ENCODE measurements around the gene TECR.
"Not testable (repeated sequence)": the region's sequence is repeated elsewhere in the genome, so short reads cannot be mapped to it uniquely, and the experiment has no call there.

TECR gene

DNA sequence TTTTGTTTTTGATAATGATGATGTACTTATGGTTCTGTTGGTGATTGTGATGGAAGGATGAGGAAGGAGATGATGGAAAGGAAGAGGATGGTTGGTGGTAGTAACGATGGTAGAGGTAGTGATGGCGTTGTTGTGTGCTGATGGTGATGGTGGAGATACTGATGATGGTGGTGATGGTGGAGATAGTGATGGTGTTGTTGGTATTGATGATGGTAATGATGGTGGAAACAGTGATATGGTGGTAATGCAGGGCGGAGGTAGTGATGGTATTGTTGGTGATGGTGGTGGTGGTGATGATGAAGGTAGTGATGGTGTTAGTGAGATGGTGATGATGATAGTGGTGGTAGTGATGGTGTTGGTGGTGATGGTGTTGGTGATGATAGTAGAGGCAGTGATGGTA lies 66.2 kb downstream of the TECR start:
- TF ChIP-seq POLR2A (IDR thresholded peaks at IDR 0.05; ENCODE audit: low read depth, low read length), result no peak
- FAIRE-seq (no peak), DNase-seq (ENCODE audit: insufficient read length, low spot score) (no peak)

GRCh38 chr19:14599548-14600147 lies 70.3 kb downstream of the TECR start:
- TF ChIP-seq POLR2A (IDR thresholded peaks at IDR 0.05; ENCODE audit: low read depth, low read length), result no peak
- FAIRE-seq (no peak), DNase-seq (ENCODE audit: insufficient read length, low spot score) (no peak)

- no peak for TF ChIP-seq POLR2A (IDR thresholded peaks at IDR 0.05; ENCODE audit: low read depth, low read length)
- DNase-seq (ENCODE audit: insufficient read length, low spot score), result no peak
- FAIRE-seq, result no peak
Observed at GRCh38 chr19:14603990-14604387, 74.6 kb downstream of the TECR start.

- no peak for TF ChIP-seq POLR2A (IDR thresholded peaks at IDR 0.05; ENCODE audit: low read depth, low read length)
- no peak for DNase-seq (ENCODE audit: insufficient read length, low spot score)
- no peak for FAIRE-seq
Observed at GRCh38 chr19:14606627-14607026, 77.2 kb downstream of the TECR start.

DNA sequence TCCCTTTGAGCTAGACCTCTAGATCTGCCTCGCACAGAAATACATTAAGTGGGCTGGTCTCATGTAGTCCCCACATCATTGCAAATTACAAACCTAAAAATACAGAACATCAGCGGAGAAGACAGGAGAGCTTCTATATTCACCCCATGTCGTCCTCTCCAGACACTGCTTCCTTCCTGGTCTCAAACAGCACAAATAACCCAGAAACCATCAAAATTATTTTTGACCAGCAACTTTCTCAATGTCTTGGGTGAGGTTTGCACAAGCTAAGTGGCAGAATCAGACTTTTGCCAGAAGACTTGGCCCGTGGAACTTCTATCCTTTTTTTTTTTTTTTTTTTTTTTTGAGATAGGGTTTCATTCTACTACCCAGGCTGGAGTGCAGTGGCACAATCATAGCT lies 81.7 kb downstream of the TECR start:
- no peak for FAIRE-seq
- TF ChIP-seq POLR2A (IDR thresholded peaks at IDR 0.05; ENCODE audit: low read depth, low read length), result no peak
- no peak for DNase-seq (ENCODE audit: insufficient read length, low spot score)

DNA sequence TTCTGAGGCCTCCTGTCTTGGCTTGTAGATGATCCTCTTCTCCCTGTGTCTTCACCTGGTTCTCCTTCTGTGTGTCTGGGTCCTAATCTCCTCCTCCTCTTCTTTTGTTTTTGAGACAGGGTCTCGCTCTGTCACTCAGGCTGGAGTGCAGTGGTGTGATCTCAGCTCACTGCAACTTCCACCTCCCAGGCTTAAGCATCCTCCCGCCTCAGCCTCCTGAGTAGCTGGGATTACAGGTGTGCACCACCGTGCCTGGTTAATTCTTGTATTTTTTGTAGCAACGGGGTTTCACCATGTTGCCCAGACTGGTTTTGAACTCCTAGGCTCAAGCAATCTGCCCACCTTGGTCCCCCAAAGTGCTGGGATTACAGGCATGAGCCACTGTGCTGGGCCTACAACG lies 82.8 kb downstream of the TECR start:
- DNase-seq (ENCODE audit: insufficient read length, low spot score); FAIRE-seq: not testable (repeated sequence)

- FAIRE-seq, result no peak
- DNase-seq (ENCODE audit: insufficient read length, low spot score), result no peak
- no peak for TF ChIP-seq POLR2A (IDR thresholded peaks at IDR 0.05; ENCODE audit: low read depth, low read length)
Observed at GRCh38 chr19:14612657-14613056, 83.3 kb downstream of the TECR start.

- FAIRE-seq; DNase-seq (ENCODE audit: insufficient read length, low spot score): not testable (repeated sequence)
Observed at GRCh38 chr19:14613399-14614098, 84.2 kb downstream of the TECR start.

GRCh38 chr19:14614099-14614412 lies 84.7 kb downstream of the TECR start:
- no peak for TF ChIP-seq POLR2A (IDR thresholded peaks at IDR 0.05; ENCODE audit: low read depth, low read length)
- FAIRE-seq, result no peak
- DNase-seq (ENCODE audit: insufficient read length, low spot score), result no peak

Measured in H54 (cell line).